GM18526 (cell line): ENCODE results near the gene REL.

Experiments
- POLR2A ChIP-seq: IDR thresholded peaks from 3 replicates; pipeline ENCODE4 v1.6.1; 2011; ENCODE audit not compliant: insufficient read length; ENCODE audit errors: extremely low read depth

REL gene

DNA sequence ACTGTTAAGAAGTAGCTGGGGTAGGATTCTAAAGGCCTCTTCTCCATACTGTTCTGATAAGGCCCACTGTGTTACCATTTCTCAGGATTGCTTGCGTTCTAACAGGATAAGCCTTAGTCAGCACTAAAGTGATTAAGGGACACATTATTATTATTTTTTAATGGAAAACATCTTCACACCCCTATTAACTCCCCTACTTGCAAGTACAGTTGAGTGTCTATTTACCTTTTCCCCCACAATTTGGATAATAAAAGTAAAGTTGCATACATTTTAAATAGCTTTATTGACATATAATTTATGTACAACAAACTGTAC lies 9.0 kb downstream of the REL start:
- no peak for TF ChIP-seq POLR2A

- TF ChIP-seq POLR2A = no peak
Observed at GRCh38 chr2:60891180-60891579, 9.8 kb downstream of the REL start.

DNA sequence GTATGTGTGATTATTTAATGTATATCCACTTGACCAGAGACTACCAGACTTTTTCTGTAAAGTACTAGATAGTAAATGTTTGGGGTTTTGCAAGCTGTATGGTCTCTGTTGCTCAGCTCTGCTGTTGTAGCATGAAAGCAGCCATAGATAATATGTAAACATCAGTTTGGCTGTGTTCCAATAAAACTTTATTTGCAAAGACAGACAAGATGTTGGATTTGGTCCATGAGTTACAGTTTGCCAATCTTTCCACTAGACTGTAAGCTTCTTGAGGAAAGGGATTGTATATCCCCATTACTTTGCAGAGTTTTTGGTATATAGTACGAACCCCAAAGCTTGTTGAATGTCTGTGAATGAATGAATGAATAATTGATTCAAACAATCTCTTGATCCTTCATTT lies 17.2 kb downstream of the REL start:
- TF ChIP-seq POLR2A = no peak

GRCh38 chr2:60899230-60899891 lies 18.0 kb downstream of the REL start:
- no peak for TF ChIP-seq POLR2A

GRCh38 chr2:60899892-60900249 lies 18.5 kb downstream of the REL start:
- no peak for TF ChIP-seq POLR2A

- no peak for TF ChIP-seq POLR2A
Observed at GRCh38 chr2:60906395-60906794, 25.0 kb downstream of the REL start.

- no peak for TF ChIP-seq POLR2A
Observed at GRCh38 chr2:60907329-60907728, 26.0 kb downstream of the REL start.

- no peak for TF ChIP-seq POLR2A
Observed at GRCh38 chr2:60925994-60926740, 44.8 kb downstream of the REL start.

DNA sequence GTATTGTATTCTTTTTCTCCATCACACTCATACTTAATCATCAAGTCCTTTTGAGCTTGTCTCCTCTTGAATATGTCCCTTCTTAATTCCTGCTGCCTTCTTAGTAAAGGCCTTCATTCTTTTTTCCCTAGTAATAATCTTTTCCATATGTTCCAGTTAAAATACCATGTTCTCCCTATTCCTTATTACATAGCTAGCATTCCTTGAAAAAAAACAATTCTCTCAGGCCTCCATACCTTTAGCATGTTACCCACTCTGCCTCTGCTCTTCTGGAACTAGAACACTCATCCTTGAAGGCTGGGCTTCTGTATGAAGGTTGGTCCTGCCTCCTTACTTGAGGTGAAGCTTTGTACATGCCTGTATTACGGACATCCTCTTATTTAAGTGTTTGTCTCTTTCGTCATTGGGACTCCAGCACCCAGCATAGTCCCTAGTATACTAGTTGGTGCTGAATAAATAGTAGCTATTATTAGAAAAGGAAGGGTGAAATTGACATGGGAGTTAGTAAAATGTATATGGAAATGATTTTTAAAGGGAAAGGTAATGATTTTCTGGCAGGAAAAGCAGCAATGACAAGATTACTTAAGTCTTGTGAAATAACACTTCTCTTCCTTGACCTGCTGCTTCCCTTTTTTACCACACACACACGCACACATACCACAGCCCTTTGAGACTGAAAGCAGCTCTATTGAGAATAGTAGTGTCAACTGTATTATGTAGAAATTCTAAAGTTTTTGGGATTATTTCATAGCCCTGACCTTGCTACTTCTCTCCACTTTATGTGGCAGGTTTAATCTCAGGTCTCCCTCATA lies 45.6 kb downstream of the REL start:
- TF ChIP-seq POLR2A = no peak

DNA sequence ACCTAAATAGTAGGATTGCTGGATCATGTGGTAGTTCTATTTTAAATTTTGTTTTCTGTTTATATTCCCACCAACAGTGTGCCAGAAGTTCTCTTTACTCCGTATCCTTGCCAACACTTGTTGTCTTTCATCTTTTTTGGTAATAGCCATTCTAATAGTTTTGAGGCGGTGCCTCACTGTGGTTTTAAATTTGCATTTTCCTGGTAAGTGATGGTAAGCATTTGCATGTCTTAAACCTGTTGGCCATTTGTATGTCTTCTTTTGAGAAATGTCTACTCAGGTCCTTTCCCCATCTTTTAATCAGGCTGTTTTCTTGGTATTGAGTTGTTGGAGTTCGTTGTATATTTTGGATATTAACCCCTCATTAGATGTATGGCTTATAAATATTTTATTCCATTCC lies 51.6 kb downstream of the REL start:
- TF ChIP-seq POLR2A = no peak

DNA sequence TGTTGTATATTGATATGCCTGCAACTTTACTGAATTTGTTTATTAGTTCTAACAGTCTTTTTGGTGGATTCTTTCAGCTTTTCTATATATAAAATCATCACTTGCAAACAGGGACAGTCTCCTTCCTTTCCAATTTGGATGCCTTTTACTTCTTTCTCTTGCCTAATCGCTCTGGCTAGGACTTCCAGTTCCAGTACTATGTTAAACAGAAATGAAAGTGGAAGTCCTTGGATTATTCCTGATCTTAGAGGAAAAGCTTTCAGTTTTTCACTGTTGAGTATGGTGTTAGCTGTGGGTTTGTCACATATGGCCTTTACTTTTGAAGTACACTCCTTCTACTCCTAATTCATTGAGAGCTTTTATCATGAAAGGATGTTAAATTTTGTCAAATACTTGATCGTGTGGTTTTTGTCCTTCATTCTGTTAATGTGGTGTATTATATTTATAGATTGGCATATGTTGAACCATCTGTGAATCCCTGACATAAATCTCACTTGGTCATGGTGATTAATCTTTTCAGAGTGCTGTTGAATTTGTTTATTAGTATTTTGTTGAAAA lies 52.9 kb downstream of the REL start:
- TF ChIP-seq POLR2A = no peak

DNA sequence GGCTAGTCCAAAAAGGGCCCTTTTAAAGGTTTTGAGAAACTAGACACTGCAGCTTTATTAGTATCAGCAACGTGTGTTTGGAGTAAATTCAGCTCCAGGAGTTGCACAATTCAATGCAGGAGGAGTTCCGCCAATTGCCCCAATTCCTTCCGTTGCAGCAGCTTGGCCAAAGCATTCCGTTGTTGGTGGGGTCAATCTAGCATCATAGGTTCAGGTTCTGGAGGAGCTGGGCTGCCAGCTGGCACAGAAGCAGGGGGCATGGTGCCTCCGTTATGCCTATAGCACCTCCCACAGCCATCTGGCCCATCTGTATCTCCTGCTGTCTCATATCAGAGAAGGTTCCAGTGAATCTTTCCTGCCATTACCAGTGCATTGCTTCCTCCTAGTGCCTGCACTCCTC lies 55.4 kb downstream of the REL start:
- TF ChIP-seq POLR2A = no peak

GRCh38 chr2:60938301-60938700 lies 56.9 kb downstream of the REL start:
- TF ChIP-seq POLR2A = no peak

DNA sequence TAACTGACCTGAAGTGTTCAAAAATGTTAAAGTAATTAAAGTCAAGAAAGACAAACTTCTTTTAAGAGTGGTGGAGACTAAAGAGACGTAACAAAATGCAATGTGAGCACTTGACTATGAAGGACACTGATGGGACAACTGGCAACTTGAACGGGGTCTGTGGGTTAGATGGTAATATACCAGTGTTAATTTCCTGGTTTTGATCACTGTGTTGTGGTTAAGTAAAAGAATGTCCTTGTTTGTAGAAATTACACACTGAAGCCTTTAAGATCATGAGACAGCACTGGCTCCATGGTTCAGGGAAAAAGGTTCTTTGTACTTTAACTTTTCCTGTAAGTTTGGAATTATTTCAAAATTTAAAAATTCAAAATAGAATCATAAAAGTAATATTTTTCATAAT lies 58.2 kb downstream of the REL start:
- no peak for TF ChIP-seq POLR2A

DNA sequence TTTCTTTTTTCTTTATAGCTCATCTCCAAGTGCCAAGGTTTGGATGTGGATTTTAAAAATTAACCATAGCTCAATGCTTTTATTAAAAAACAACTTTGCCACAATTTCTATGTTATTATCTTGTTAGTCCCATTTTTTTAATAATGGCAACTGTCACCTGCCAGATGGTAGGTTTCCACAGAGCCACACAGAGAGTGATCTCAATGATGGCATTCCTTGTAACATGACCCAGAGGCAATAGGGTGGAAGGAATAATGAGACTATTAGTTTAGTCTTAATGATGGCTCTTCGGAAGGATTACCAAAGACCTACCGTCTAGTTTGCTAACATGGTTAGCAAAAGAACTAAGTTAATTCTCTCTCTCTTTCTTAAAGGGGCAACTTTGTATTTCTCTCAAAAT lies 64.0 kb downstream of the REL start:
- TF ChIP-seq POLR2A = no peak

DNA sequence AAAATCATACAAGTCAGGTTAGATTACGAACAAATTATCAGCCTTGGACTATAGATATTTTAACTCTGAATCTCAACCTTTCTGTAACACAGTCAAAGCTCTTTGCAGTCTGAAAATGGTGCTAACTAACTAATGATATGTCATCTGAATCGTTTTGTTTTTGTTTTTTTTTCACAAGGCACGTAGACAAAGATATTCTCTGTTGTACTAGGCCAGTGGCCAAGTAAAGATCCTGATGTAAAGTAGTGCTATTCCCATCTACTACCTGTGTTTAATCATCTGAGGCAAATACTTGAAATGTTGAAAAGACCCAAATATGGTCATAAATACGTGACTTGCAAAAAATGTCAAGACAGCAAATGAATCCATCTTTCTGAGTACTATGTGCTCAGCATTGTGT lies 65.7 kb downstream of the REL start:
- TF ChIP-seq POLR2A = no peak

- no peak for TF ChIP-seq POLR2A
Observed at GRCh38 chr2:60948161-60948560, 66.8 kb downstream of the REL start.
